HG03354 (cell line): ENCODE measurements around the gene SLC5A9.
"Not testable (repeated sequence)": the region's sequence is repeated elsewhere in the genome, so short reads cannot be mapped to it uniquely, and the experiment has no call there.

Experiments
- ATAC-seq: cut with Tn5 transposase; IDR thresholded peaks from one replicate; pipeline ENCODE4 v1.9.1; 2021; ENCODE audit warnings: mild to moderate bottlenecking; ENCODE audit not compliant: unreplicated experiment, poor library complexity, severe bottlenecking

The SLC5A9 gene

GRCh38 chr1:48291421-48291820 lies 68.9 kb downstream of the SLC5A9 start:
- no peak for ATAC-seq

GRCh38 chr1:48292706-48293105 lies 70.2 kb downstream of the SLC5A9 start:
- no peak for ATAC-seq

- not testable (repeated sequence) for ATAC-seq
Measured at GRCh38 chr1:48294094-48294493, 71.6 kb downstream of the SLC5A9 start.

- ATAC-seq = no peak
Measured at GRCh38 chr1:48294656-48295055, 72.1 kb downstream of the SLC5A9 start.
